ENCODE data around the gene MARK4.

DNA sequence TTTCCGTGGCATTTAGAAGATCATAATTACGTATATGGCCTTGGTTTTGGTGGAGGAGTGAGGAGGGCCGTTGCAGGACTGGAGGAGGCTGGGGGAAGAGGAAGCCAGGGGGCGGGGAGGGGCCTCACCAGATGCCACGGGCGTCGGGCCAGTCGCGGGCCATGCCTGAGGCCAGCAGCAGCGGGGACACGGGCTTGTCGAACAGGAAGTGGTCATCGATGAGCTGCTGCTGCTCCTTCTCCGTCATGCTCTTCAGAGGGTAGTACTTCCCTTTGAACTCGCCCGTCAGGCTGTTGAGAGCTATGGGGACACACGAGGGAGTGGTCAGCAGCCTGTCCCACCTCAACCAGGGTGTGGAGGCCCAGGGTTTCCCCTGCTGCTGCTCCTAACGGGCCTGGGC lies 60.5 kb downstream of the MARK4 start:
- TF ChIP-seq POLR2AphosphoS5 (IDR thresholded peaks at IDR 0.05; ENCODE audit: low read depth, low read length) = no peak
- TF ChIP-seq TAF1 (IDR thresholded peaks at IDR 0.05; ENCODE audit: borderline replicate concordance, low read depth, low read length) = no peak
